Thoracic aorta (tissue), 2 donors: ENCODE results near the gene PSMG2. TPM values are rescaled to one million over a fixed set of nuclear protein-coding genes. Genes with fewer than 3 reads are reported as not detected.

ENCODE experiments used
- ATAC-seq: fragments of 150-250 bp; one replicate; pipeline ENCODE4 v1.8.0; 2017; ENCODE audit warnings: low read depth; ENCODE audit not compliant: insufficient number of reproducible peaks, low FRiP score
- DNase-seq: peaks from one replicate; pipeline ENCODE4 v3.0.0-alpha.2; 2020; ENCODE audit warnings: low spot score
- H3K27ac ChIP-seq, 2 donors: fragments of 200-600 bp; sonication (generic); 1 replicate in 1 of 2; 2 replicates in 1 of 2; pipeline ENCODE4 v1.5.1; 2016; ENCODE audit warnings: mild to moderate bottlenecking in 2 of 2, moderate library complexity in 2 of 2
- H3K27me3 ChIP-seq: fragments of 200-600 bp; sonication (generic); replicated peaks from 2 replicates; pipeline ENCODE4 v1.6.0; 2016; ENCODE audit warnings: mild to moderate bottlenecking; ENCODE audit not compliant: insufficient read depth
- H3K36me3 ChIP-seq: fragments of 200-600 bp; sonication (generic); one replicate; pipeline ENCODE4 v1.5.1; 2016
- H3K4me1 ChIP-seq, 2 donors: fragments of 200-600 bp; sonication (generic); 1 replicate in 1 of 2; 2 replicates in 1 of 2; pipeline versions ENCODE4 v1.5.1 to v1.6.0; 2016; ENCODE audit warnings: low read depth in 2 of 2, mild to moderate bottlenecking in 1 of 2; ENCODE audit not compliant: control insufficient read depth in 1 of 2
- H3K4me3 ChIP-seq: fragments of 200-600 bp; sonication (generic); 2 replicates; pipeline ENCODE4 v1.5.1; 2016; ENCODE audit warnings: mild to moderate bottlenecking
- H3K9me3 ChIP-seq: fragments of 200-600 bp; sonication (generic); 2 replicates; pipeline ENCODE4 v1.5.1; 2016
- CTCF ChIP-seq: fragments of 200-600 bp; sonication (generic); IDR thresholded peaks from one replicate; pipeline ENCODE4 v1.5.1; 2019; ENCODE audit warnings: antibody characterized with exemption
- total RNA-seq, 2 donors: library from RNA; depleted of rRNA; stranded (reverse); fragments of >200 nt; gene quantifications; one replicate each; pipeline versions ENCODE4 v1.1.0 to v1.2.3, GENCODE V29; 2016

Gene PSMG2
- total RNA-seq, 2 donors from 2014 or later, result 64.6 to 65.9 TPM

- no peak for TF ChIP-seq CTCF
- no peaks in the 10 kb centered on the region for H3K9me3 ChIP-seq
- no peaks in the 10 kb centered on the region for H3K27me3 ChIP-seq
- H3K36me3 ChIP-seq, result peaks cover 40% of the 10 kb centered on the region
- no peak overlapping the region for H3K27ac ChIP-seq
- H3K4me3 ChIP-seq, result no peak overlapping the region
- no peak for DNase-seq
- ATAC-seq, result no peak
- H3K4me1 ChIP-seq, result no peaks in the 10 kb centered on the region
Observed at GRCh38 chr18:12721495-12722275, 18.8 kb downstream of the PSMG2 start.

GRCh38 chr18:12722731-12723130 lies 19.9 kb downstream of the PSMG2 start:
- Histone ChIP-seq H3K27me3 (no peaks in the 10 kb centered on the region), H3K9me3 (no peaks in the 10 kb centered on the region), H3K4me1 (no peaks in the 10 kb centered on the region), H3K36me3 (peaks cover 40% of the 10 kb centered on the region), H3K27ac (no peak overlapping the region), H3K4me3 (no peak overlapping the region)
- ATAC-seq (no peak), DNase-seq (no peak)
- TF ChIP-seq CTCF, result no peak

GRCh38 chr18:12726331-12726730 lies 23.5 kb downstream of the PSMG2 start:
- H3K4me1 ChIP-seq, result no peaks in the 10 kb centered on the region
- H3K36me3 ChIP-seq, result peaks cover 15% of the 10 kb centered on the region
- no peak for TF ChIP-seq CTCF
- ATAC-seq, result no peak
- no peaks in the 10 kb centered on the region for H3K9me3 ChIP-seq
- no peaks in the 10 kb centered on the region for H3K27me3 ChIP-seq
- no peak overlapping the region for H3K4me3 ChIP-seq
- H3K27ac ChIP-seq, result no peak overlapping the region
- DNase-seq, result no peak

- no peaks in the 10 kb centered on the region for H3K27me3 ChIP-seq
Observed at GRCh38 chr18:12726774-12727550, 24.1 kb downstream of the PSMG2 start.

More at GRCh38 chr18:12726774-12727550, 24.1 kb downstream of the PSMG2 start:
- no peaks in the 10 kb centered on the region for H3K9me3 ChIP-seq
- no peak overlapping the region for H3K4me3 ChIP-seq
- H3K36me3 ChIP-seq, result peaks cover 13% of the 10 kb centered on the region
- peak; percentile 92 for TF ChIP-seq CTCF
- no peak overlapping the region for H3K27ac ChIP-seq
- peak; percentile 31 for DNase-seq
- ATAC-seq, result no peak
- no peaks in the 10 kb centered on the region for H3K4me1 ChIP-seq
